ENCODE data around the gene EVL. TPM values are rescaled to one million over a fixed set of nuclear protein-coding genes. Genes with fewer than 3 reads are reported as not detected.

EVL gene
- total RNA-seq, 2 donors from 2014 or later: 41.5 to 42.0 TPM

DNA sequence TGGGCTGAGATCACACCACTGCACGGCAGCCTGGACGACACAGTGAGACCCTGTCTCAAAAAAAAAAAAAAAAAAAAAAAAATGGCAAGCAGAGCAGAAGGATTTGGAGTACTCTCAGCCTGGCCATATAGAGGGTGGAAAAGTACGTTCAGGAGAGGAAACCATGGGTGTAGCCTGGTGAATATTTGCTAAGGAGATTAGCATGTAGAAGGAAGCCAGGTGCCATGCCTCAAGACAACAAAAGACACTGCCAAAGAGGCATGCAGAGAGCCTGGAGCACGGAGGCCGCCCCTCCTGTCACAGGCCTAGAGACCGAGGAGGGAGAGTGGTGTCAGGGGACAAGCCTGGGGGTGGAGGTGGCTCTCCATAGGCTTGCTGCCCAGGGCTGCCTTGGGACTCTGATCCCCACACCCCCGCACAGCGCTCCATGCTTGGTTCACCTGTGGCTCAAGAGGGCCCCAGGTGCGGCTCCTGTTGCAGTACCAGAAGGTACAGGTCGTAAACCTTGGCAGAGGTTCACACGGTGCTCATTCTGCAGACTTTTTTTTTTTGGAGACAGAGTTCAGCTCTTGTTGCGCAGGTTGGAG is 122.1 kb downstream of the EVL start:
- Histone ChIP-seq H3K27ac (no peak overlapping the region), H3K4me3 (no peak overlapping the region), H3K9me3 (no peaks in the 10 kb centered on the region), H3K36me3 (no peaks in the 10 kb centered on the region), H3K27me3 (no peaks in the 10 kb centered on the region), H3K4me1 (peaks cover 0 to 10% of the 10 kb centered on the region in 2 donors)
- no peak for DNase-seq (ENCODE audit: low spot score)
- no peak for TF ChIP-seq CTCF (IDR thresholded peaks at IDR 0.05)

DNA sequence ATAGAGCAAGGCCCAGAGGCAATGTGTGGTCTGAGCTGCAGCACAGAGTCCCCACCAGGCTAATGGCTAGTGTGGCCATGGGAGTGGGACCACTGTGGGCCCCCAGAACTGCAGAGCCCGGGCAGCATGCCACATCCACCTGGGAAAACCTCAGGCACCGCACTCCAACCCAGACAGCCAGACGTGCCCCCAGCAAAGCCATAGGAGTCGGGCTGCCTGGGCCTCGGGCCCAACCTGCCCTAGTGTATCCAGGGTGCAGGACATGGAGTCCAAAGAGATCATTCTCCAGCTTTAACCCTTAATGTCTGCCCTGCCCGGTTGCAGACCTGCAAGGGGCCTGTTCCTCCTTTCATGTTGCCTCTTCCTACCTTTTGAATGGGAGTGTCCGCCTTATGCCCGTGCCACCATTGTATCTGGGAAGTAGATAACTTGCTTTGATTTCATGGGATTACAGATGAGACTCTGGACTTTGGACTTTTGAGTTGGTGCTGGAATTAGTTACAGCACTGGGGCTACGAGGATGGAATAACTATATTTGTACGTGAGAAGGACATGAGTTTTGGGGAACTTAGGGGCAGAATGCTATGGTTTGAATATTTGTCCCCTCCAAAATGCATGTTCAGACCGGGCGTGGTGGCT is 123.3 kb downstream of the EVL start:
- Histone ChIP-seq H3K4me1 (peaks cover 0 to 18% of the 10 kb centered on the region in 2 donors), H3K9me3 (no peaks in the 10 kb centered on the region), H3K36me3 (no peaks in the 10 kb centered on the region), H3K27ac (no peak overlapping the region), H3K4me3 (no peak overlapping the region), H3K27me3 (no peaks in the 10 kb centered on the region)
- no peak for DNase-seq (ENCODE audit: low spot score)
- TF ChIP-seq CTCF (IDR thresholded peaks at IDR 0.05): no peak

DNA sequence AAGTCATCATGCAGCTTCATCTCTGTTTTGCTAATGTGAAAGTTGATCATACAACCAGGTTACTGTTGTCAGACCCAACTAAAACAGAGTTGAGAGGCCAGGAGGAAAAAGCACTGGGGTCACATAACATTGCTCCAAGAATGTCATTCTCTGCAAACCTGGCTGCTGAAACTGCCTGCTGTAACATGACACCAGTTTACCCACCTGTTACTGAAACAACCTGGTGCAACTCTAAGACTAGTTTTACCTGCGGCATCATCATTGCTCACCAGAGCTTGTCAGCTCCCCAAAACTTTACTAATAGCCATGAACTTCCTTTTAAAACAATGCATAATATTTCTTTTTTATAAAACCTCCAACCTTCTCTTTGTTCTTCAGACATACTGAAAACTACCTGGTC is 124.9 kb downstream of the EVL start:
- no peaks in the 10 kb centered on the region for H3K27me3 ChIP-seq
- H3K36me3 ChIP-seq: no peaks in the 10 kb centered on the region
- DNase-seq (ENCODE audit: low spot score): no peak
- H3K4me3 ChIP-seq: no peak overlapping the region
- no peak overlapping the region for H3K27ac ChIP-seq
- no peak for TF ChIP-seq CTCF (IDR thresholded peaks at IDR 0.05)
- no peaks in the 10 kb centered on the region for H3K9me3 ChIP-seq
- peaks cover 0 to 18% of the 10 kb centered on the region in 2 donors for H3K4me1 ChIP-seq

DNA sequence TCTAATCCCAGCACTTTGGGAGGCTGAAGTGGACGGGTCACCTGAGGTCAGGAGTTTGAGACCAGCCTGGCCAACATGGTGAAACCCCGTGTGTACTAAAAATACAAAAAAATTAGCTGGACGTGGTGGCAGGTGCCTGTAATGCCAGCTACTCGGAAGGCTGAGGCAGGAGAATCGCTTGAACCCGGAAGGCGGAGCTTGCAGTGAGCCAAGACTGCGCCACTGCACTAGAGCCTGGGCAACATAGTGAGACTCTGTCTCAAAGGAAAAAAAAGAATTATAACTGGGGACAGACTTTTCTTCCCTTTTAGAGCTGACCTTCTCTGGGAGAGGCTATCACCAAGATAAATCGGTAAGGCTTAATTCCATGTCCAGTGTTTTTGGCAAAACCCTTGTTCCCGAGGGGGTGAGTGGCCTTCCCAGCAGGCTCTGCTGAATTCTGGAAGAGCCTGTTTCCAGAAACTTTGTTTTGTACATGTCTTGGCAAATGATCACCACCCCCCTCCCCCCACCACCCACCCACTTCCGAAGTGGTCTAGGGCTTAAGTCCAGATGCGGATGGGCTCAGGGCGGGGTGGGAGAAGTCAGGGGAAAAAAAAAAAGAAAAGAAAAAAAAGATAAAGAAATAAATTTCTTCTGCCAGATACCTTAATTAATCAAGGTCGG is 126.5 kb downstream of the EVL start:
- no peaks in the 10 kb centered on the region for H3K27me3 ChIP-seq
- peak overlapping the region in 1 of 2 donors; percentile 57 for H3K4me3 ChIP-seq
- H3K9me3 ChIP-seq: no peaks in the 10 kb centered on the region
- no peak for DNase-seq (ENCODE audit: low spot score)
- no peaks in the 10 kb centered on the region for H3K36me3 ChIP-seq
- peaks cover 0 to 18% of the 10 kb centered on the region in 2 donors for H3K4me1 ChIP-seq
- no peak for TF ChIP-seq CTCF (IDR thresholded peaks at IDR 0.05)
- H3K27ac ChIP-seq: peak overlapping the region; percentile 89 to 90

DNA sequence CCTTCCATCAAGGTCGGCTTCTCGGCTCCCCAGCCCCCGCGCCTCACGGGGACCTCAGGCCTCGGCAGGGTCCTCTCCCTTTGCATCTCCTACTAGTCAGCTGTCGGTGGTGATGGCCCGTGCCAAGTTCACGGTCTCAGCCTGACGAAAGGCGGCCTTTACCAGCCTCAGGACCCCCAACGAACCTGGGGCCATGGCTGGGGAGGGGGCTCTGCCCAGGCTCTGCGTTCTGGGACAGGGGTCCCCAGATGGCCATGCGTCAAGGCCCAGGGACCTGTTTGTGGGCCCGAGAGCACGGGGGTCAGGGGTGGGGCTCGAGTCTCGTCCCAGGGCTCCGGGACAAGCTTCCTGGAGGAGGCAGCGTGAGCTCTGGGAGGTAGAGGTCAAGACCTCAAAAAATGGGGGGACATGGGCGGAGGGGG is 127.0 kb downstream of the EVL start:
- Histone ChIP-seq H3K36me3 (no peaks in the 10 kb centered on the region), H3K9me3 (no peaks in the 10 kb centered on the region), H3K4me1 (peaks cover 0 to 18% of the 10 kb centered on the region in 2 donors), H3K27ac (peak overlapping the region; percentile 89 to 90), H3K4me3 (peak overlapping the region; percentile 32 to 57), H3K27me3 (no peaks in the 10 kb centered on the region)
- no peak for TF ChIP-seq CTCF (IDR thresholded peaks at IDR 0.05)
- no peak for DNase-seq (ENCODE audit: low spot score)

Measured in right atrium auricular region (tissue), 2 donors.